HG02970 (cell line): ENCODE measurements around the gene RAP1GAP2.

ENCODE experiments used
- ATAC-seq: cut with Tn5 transposase; IDR thresholded peaks from one replicate; pipeline ENCODE4 v1.9.1; 2021; ENCODE audit warnings: mild to moderate bottlenecking, moderate library complexity, moderate number of reproducible peaks; ENCODE audit not compliant: unreplicated experiment, low FRiP score

Gene RAP1GAP2

GRCh38 chr17:2962236-2962635 is 166.0 kb downstream of the RAP1GAP2 start:
- ATAC-seq, result no peak

DNA sequence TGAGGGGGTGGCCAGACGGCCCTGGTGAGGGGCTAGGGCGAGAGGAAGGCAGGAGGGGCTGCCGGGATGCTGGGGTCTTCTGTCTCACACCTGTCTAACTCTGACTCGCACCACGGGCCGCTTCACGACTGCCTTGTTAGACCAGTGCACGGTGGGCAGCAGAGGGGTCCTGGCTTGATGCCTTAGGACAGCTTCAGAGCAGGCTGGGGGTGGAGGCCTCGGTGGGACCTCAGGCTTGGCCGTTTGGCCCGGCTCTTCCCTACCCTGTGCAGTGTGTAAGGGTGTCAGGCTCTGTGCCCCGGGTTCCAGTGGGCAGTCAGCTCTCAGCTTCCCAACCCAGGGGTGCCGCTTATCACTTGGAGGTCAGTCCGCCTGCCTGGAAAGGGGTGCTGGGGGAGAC is 166.5 kb downstream of the RAP1GAP2 start:
- ATAC-seq, result no peak

- ATAC-seq, result no peak
Measured at GRCh38 chr17:2963332-2964027, 167.2 kb downstream of the RAP1GAP2 start.

DNA sequence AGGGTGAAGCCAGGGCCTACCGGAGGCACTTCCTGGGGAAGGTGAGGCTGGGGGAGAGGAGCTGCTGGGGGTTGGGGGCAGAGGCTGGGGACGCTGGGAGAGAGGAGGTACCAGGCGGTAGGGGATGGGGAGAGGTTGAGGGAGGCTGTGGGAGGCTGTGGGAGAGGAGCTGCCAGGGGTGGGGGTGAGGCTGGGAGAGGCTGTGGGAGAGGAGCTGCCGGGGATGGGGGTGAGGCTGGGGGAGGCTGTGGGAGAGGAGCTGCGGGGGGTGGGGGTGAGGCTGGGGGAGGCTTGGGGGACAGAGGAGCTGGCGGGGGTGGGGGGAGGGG is 167.8 kb downstream of the RAP1GAP2 start:
- ATAC-seq, result no peak

DNA sequence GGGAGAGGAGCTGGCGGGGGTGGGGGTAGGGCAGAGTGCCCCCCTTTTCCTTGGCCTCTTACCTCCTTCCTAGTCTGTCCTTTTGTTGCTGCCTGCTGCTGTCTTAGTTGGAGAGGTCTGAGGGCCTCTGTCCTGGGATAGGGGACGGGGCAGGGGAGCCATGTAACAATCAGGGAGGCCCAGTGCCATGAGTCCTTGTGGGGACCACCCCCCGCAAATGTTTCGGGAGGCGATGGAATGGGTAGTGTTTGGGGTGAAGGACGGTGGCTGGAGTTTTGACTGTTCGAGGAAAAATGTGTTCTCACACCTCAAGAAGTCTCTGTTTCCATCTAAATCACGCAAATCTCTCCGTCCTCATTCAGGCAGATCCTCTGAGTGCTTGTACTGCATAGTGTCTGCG is 168.1 kb downstream of the RAP1GAP2 start:
- no peak for ATAC-seq

- ATAC-seq, result no peak
Measured at GRCh38 chr17:2964831-2965230, 168.6 kb downstream of the RAP1GAP2 start.

GRCh38 chr17:2965621-2966595 is 169.7 kb downstream of the RAP1GAP2 start:
- ATAC-seq, result no peak

- ATAC-seq, result no peak
Measured at GRCh38 chr17:2967515-2967914, 171.3 kb downstream of the RAP1GAP2 start.

DNA sequence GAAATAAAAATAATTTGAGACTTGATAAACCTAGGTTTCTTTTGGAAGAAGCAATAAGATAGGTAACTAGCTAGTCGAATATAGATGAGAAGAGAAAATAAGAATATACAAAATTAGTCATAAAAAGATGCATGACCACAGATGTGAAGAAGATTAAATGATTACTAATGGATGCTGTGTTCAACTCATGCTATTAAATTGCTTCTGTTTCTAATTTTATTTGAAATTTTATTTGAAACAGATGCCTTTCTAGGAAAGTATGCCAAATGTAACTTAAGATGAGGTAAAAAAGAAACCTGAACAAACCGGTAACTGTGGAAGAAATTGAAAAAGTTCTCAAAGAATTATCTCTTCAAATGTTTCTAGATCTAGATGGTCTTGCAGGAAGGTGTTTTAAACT is 175.6 kb downstream of the RAP1GAP2 start:
- no peak for ATAC-seq

GRCh38 chr17:2972749-2973148 is 176.5 kb downstream of the RAP1GAP2 start:
- no peak for ATAC-seq

- no peak for ATAC-seq
Measured at GRCh38 chr17:2974347-2974746, 178.1 kb downstream of the RAP1GAP2 start.

GRCh38 chr17:2975469-2975958 is 179.3 kb downstream of the RAP1GAP2 start:
- ATAC-seq, result no peak

- ATAC-seq, result no peak
Measured at GRCh38 chr17:2977157-2977556, 180.9 kb downstream of the RAP1GAP2 start.

DNA sequence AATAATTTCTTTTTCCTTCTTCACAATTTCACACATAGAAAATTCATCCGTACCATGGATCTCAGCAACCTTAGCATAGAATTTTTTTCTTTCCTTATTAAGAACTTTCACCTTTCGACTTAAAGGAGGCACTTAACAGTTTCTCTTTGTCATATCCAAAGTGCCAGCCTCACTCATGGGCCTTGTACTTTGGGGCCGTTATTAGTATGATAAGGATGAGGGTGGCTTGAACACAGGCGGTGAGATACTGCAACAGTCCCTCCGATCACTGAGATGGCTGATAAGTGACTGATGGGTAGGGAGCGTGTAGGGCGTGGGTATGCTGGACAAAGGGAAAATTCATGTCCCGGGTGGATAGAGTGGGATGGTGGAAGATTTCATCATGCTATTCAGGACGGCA is 181.9 kb downstream of the RAP1GAP2 start:
- no peak for ATAC-seq

GRCh38 chr17:2978991-2979390 is 182.8 kb downstream of the RAP1GAP2 start:
- ATAC-seq, result no peak

DNA sequence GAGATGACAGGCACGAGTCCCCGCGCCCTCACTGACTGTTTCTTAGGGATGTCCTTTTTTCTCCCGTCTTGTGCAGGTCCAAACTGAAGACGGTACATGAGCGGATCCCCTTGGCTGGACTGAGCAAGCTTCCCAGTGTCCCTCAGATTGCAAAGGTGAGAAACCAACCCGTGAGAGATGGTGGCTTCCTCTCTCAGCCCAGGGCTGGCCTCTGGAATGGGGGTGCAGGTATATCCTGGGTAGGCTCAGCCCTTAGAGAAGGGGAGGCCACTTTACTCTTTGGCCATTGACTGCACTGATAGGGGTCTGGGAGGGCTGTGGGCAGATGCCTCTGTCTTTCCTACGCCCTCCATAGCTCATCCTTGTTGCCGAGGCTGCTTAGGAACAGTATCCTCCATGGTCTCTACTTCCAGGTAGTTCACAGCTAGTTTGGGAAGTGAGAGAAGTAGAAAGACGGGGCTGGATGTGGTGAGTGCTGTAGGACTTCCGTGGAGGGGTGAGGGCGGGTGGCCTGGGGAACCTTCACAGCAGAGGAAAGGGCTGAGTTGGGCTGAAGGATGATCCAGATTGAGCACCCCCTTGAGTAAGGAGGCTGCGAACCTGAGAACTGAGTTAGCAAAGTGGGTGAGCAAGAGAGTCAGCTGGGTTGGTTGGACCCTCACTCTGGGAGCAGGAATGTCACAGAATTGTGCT is 184.1 kb downstream of the RAP1GAP2 start:
- no peak for ATAC-seq

DNA sequence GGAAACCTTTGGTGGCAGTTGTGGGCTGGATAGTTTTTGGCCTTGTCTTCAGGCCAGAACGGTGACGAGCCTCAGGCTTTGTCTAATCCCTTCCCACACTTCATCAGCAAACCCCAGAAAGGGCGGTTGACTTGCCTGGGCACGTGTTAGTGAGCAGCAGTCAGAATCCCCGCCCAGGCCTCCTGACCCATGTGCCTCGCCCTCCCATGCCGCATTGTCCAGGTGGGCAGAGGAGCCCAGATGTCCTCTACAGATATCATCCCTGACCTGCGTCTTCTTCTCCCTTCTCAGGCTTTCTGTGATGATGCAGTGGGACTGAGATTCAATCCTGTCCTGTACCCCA is 184.6 kb downstream of the RAP1GAP2 start:
- no peak for ATAC-seq

DNA sequence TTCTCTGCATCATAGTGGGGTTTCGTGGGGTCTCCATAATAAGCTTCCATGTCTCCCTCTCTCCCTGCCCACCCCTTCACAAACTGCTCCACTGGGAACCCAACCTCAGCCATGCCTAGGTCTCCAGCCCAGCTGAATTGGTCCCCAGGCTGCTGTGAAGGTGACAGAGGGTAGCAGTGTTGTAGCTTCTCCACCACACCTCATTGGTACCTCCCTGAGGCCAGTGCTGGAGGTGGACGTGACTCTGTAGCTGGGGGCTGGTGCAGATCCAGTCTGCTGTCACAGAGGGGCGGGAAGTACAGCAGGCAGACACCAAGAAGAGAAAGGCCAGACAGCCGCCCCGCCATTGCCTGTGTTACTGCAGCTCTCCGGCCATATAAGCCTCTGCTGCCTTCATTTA is 185.1 kb downstream of the RAP1GAP2 start:
- ATAC-seq, result no peak

- ATAC-seq, result no peak
Measured at GRCh38 chr17:2982854-2983253, 186.6 kb downstream of the RAP1GAP2 start.

DNA sequence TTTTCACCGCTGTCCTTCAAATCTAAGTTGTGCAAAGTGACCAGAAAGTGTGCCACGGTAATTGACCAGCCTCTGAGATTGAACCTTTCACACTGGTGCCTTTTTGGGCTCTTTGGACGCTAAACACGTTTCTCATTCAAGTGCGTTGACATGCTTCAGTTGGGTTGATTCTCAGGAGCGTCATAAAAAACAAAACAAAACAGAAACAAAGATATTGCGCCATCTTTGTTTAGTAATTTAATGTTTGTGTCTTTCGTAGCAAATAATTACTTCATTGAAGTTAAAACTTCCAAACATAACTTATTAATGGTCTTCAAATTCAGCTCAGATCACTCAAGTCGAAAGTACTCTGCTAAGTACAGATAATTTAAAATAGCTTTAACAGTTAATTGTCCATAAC is 187.0 kb downstream of the RAP1GAP2 start:
- no peak for ATAC-seq

DNA sequence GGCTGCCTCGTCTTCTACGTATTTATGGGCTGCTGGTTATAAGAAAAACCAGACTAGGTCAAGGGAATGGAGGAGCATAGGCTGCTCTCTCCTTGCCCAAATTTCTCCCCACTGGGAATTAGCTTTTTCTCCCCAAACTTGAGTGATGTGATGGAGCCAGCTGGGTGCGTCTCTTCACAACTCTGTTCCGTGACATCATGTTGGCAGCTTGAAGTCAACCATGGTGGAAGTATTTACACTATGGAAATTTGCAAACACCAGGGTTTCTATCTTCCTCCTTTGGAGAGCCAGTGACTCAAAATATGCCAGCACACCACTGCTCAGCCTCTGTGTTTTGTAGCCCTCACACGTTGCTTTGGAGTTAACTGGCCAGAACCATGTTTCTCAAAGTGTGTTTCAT is 189.1 kb downstream of the RAP1GAP2 start:
- ATAC-seq, result no peak
